Kidney tubule cell (primary cell): ENCODE results near the gene KRTCAP3.
"Not testable (repeated sequence)": the region's sequence is repeated elsewhere in the genome, so short reads cannot be mapped to it uniquely, and the experiment has no call there.

Experiments used
- DNase-seq: peaks from one replicate; pipeline ENCODE4 v3.0.0-alpha.2; 2018; ENCODE audit warnings: low spot score

KRTCAP3 gene, protein sequence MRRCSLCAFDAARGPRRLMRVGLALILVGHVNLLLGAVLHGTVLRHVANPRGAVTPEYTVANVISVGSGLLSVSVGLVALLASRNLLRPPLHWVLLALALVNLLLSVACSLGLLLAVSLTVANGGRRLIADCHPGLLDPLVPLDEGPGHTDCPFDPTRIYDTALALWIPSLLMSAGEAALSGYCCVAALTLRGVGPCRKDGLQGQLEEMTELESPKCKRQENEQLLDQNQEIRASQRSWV

DNA sequence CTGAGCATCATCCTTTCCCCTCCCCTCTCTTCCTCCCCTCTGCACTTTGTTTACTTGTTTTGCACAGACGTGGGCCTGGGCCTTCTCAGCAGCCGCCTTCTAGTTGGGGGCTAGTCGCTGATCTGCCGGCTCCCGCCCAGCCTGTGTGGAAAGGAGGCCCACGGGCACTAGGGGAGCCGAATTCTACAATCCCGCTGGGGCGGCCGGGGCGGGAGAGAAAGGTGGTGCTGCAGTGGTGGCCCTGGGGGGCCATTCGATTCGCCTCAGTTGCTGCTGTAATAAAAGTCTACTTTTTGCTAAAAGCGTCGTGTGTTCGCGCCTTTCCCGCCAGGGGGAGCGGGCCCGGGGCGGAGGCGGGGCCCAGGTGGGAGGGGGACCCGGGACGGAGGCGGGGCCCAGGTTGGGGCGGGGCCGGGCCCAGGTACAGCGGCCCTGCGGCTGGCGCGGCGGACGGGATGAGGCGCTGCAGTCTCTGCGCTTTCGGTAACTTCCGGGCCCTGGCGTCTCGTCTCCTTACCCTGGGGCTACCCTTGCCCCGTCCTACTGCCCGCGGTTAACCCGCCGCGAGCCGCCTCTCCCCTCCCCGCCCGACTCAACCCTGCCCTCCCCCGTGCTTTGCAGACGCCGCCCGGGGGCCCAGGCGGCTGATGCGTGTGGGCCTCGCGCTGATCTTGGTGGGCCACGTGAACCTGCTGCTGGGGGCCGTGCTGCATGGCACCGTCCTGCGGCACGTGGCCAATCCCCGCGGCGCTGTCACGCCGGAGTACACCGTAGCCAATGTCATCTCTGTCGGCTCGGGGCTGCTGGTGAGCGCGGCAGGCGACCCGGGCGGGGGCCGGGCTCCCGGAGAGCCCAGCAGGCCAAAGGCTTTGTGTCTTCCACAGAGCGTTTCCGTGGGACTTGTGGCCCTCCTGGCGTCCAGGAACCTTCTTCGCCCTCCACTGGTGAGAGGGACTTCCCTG is at the start of gene KRTCAP3:
KRTCAP3 (plus strand) TSS at position 424 of the 962 bp plus-strand sequence; CDS start at position 456, 32 bp downstream.
- DNase-seq: peak; percentile 64

DNA sequence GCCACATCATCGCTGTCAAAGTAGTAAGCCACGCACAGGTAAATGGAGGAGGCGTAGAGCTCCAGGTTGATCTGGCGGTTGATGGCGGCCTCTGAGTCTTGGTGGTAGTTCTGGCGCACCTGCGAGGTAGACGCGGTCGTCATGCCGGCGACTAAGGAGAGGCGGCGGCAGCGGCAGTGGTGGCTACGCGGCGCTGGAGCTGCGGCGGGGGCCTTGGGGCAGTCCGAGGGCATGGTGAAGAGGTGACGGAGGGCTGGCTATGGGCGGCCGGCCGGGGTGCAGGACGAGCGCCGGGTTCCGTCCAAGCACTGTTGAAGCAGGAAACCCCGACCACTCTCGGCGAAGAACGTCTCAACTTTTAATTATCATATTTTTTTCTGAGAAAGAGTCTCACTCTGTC is 49.0 kb upstream of the KRTCAP3 start:
- DNase-seq: no peak

DNA sequence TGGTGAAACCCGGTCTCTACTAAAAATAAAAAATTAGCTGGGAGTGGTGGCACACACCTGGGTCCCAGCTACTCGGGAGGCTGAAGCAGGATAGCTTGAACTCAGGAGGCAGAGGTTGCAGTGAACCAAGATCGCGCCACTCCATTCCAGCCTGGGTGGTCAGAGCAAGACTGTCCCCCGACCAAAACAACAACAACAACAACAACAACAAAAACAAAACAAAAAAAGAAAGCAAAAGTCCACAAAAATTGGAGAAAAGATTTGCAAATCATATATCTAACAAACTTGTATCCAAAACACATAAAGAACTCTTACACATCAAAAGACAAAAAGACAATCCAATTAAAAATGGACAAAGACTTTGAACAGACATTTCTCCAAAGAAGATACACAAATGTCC is 43.2 kb upstream of the KRTCAP3 start:
- no peak for DNase-seq

DNA sequence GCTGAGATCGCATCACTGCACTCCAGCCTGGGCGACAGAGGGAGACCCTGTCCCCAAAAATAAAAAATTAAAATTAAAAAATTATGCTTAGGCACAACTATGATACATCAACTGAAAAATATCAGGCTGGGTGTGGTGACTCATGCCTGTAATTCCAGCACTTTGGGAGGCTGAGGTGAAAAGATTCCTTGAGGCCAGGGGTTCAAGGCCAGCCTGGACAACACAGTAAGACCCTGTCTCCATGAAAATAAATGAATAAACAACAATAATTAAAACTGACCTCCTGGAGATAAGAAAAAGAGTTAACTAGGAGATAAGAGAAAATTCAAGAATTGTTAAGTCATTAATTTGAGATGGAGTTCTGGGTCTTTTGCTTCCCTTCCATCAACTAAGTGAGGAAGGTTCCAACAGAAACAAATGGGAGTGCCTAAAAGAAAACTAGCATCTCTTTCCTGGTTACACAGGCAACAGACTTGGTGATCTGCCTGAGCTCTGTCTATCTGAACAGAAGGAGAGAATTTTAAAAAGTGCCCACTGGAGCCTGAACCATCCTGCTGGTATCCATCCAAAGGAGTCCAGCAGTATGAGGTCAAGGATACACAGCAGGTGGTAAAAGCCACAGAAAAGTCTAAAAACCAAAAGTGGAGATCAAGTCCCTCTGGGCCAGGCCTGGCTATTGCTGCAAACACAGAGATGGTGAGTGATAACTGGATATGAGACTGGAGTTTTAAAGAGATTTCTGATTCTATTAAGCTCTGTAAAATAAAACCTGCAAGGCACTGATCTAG is 41.6 kb upstream of the KRTCAP3 start:
- no peak for DNase-seq

DNA sequence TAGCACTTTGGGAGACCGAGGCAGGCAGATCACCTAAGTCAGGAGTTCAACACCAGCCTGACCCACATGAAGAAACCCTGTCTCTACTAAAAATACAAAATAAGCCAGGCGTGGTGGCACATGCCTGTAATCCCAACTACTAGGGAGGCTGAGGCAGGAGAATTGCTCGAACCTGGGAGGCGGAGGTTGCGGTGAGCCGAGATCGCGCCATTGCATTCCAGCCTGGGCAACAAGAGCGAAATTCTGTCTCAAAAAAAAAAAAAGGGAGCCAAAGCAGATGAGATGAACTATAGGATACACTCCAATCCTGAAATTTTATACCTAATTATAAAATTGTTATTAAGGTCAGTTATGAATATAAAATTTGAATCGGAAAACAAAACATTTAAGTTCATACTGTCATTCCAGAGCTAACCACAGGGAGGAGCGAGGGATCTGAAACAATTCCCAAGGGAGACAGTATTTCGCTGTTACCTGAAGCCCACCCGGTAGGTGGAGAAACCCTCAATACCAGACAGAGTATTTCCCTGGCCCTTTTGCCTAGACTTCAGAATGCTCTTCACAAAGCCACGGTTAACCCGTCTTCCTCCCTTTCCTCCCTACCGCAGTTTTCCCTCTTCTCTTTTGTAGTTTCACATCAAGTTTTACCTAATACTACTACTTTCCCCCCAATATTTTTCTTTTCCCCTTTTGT is 34.2 kb upstream of the KRTCAP3 start:
- peak; percentile 63 for DNase-seq

DNA sequence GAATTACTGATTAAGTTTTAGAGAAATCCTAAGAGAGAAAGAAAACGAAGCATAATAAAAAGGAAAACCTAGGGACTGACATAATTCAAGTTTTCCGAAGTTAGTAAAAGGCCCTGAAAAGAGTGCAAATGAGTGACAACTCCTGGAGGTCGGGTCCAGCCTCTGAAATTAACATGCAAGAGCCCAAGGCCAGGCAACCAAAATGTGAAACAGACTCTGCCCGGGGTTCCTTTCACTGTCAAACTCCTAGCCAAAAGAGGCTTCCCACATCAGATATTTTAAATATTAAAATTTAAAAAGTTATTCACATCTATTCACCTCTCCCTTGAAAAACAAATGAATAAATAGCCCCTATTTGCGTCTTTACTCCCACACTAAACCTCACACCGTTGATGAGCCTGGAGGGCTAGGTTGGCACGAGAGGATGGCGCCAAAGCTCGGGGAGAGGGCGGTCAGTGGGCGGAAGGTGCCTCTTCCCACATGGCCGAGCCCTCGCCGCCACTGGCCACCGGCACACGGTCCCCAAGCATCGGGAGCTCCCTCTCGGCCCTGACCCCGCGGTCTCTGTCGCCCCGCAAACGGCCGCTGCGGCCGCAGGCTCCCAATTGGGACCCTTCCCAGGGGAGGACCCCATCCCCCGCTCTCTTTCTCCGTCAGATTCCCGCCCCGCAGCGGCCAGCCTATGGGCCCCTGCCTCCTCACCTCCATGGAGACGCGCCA is 33.4 kb upstream of the KRTCAP3 start:
- DNase-seq: peak; percentile 16

DNA sequence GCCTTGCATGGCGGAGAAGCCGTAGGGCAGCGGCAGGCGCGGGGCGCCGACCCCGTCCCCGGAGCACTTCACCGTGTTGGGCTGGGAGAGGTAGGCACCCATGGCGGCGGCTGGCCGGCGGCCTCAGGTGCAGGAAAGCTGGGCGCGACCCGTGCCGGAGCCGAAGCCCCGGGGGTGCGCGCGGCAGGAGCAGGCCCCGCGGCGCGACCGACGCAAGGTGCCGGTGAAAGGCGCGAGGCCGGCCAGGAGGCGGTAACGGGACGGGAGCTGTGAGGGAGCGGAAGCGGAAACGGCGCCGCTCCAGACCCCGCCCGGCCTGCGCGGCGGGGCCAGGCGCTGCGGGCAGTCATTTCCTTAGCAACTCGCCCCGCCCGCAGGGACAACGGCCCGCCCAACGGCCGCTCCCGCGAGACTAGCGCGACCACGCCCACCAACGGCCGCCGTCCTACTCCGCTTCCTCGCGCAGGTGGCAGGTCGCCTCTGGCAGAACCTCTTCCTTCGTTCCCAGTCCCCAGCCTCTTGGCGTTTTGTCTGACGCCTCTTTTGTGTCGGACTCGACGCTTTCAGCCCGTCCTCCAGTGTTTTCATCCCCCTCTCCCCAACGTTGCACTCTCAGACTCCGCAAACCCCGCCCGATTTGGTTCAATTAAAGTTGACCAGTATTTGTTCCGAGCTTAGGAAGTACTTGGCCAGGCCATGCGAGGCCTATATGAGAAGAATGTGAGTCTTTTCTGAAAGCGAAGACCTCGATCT is 32.7 kb upstream of the KRTCAP3 start, which contains the start of gene PPM1G:
PPM1G (minus strand) TSS at position 271 of the 753 bp plus-strand sequence; CDS start at position 102, 169 bp downstream.
- DNase-seq: peak; percentile 95

DNA sequence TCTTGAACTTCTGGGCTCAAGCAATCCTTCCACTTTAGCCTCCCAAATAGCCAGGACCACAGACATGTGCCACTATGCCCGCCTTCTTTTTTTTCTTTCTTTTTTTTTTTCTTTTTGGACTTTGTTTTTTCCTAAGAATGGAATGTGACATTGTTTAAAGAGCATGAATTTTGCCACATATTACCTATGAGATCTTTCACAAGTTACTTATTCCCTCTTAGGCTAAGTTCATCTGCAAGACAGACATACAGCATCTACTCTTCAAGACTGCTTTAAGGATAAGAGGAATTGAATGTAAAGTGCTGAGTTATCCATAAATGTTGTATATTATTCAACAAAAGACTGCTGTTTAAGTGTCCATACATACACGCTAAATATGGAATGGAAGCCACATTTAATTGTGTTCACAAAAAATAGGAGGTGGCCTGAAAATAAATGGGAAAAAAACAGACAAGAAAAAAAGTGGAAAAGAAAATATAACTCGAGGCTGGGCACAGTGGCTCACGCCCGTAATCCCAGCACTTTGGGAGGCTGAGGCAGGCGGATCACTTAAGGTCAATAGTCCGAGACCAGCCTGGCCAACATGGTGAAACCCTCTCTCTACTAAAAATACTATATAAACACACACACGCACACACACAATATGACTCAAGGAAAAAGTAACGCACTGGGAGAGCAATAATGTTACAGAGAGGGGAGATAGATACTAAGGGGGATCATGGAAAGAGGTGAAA is 29.6 kb upstream of the KRTCAP3 start:
- no peak for DNase-seq

DNA sequence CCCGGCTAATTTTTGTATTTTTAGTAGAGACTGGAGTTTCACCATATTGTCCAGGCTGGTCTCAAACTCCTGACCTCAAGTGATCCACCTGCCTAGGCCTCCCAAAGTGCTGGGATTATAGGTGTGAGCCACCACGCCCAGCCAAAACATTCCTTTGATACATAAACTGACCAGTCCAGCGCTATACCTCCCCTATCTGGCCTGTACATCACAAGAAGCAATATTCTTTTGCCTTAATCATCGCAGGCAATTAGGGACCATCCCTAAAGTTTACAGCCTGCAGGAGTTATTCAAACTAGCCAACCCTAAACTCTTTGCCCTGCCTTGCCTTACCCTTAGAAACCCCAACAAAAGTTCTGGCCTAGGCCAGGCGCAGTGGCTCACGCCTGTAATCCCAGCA is 26.0 kb upstream of the KRTCAP3 start:
- no peak for DNase-seq

DNA sequence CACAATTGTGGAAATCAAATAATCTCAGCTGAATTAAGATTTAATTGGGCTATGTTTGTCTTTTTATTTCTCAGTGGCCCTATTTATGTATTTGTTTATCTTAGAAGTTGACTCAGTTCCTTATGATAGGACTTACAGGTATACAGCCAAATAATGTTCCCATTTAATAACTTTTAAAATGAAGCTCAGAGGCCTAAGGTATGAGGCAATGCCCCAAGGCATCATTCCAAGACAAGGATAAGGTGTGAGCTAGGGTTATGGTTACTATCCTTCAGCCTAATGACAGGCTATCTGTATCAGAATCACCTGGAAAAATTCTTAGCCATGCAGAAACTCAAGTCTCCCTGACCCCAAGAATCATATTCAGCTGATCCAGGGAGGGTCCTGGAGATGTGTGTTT is 21.2 kb upstream of the KRTCAP3 start:
- DNase-seq: no peak

DNA sequence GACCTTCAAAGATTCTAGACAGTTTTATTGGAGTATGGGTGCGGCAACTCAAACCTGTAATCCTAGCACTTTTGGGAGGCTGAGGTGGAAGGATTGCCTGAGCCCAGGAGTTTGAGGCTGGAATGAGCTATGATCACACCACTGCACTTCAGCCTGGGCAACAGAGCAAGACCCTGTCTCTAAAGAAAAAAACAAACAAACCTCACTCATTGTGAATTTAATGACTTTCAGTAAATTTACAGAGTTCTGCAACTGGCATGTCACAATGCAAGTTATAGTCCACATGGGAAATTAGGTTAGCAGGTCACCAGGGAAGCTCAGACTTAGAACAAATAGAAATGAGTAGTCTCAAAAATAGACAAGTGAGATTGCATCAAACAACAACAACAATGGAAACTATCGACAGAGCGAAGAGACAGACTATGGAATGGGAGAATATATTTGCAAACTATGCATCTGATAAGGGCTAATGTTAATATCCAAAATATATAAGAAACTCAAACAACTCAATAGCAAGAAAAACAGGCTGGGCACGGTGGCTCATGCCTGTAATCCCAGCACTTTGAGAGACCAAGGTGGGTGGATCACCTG is 20.4 kb upstream of the KRTCAP3 start:
- DNase-seq: no peak

DNA sequence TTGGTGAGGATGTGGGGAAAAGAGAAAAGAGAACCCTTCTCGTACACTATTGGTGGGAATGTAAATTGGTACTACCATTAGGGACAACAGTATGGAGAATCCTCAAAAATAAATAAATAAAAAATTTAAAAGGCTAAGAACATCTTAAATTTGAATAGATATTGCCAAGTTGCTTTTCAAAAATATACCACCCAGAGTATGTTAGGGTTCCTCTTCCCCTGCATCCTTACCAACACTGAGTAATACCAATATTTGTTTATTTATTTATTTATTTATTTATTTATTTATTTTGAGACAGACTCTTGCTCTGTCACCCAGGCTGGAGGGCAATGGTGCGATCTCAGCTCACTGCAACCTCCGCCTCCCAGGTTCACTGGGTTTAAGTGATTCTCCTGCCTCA is 19.2 kb upstream of the KRTCAP3 start:
- DNase-seq: no peak

DNA sequence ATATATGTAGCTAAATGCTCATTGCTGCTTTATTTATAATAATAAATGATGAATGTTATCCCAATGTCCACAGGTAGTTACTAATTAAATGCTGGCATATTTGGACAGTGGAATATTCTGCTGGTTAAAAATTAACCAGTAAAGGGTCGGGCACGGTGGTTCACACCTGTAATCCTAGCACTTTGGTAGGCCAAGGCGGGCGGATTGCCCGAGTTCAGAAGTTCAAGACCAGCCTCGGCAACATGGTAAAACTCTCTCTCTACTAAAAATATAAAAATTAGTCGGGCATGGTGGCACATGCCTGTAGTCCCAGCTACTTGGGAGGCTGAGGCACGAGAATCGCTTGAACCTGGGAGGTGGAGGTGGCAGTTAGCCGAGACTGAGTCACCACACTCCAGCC is 17.1 kb upstream of the KRTCAP3 start:
- DNase-seq: not testable (repeated sequence)

DNA sequence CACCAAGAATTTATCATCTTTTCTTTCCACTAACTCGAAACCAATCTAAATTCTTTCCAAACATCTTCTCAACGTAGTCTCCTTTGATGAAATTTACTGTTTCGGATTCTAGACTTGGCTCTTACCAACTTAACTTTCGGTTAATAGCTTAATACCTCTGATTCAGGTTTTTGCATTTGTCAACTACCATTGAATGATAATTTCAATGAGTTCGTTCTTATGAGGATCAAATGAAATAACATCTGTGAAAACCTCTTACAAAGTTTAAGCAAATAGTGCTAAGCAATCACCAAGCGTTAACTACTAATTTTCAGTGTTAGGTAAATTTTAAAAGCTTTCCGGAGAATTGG is 14.3 kb upstream of the KRTCAP3 start:
- no peak for DNase-seq

DNA sequence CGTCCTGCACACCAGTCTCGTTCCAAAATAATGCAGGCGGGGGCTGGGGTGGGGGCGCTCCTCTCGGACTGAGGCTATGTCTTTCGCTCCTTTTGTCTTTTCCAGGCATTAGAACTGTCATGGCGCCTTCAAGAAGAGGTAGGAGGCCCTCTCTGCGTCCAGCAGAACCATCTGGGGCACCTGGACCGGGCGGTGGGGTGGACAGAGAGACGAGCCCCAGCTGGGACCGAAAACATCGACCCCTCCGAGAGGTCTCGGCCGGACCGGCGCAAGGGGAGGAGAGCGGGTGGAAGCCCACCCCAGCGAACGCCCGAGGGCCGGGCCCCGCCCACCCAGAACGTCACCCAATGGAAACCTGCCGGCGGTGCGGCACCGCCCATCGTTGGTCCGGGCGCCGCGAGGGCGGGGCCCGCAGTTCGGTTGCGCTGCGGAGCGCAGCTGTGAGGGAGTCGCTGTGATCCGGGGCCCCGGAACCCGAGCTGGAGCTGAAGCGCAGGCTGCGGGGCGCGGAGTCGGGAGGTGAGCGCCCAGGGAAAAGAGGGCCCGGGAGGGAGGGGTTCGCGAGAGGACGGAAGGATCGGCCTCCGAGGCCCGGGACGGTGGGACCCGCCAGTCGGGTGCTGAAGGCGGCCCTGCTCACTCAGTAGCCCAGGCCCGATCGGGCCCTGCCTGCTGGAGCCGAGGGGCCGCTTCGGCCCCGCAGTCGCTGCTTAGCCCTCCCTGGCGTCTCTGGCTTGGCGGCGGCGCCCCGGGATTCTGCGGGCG is 13.8 kb upstream of the KRTCAP3 start, which contains the start of gene NRBP1:
NRBP1 (plus strand) TSS at position 419 of the 765 bp plus-strand sequence. CDS start 4,643 bp downstream, outside the sequence.
- DNase-seq: peak; percentile 90

DNA sequence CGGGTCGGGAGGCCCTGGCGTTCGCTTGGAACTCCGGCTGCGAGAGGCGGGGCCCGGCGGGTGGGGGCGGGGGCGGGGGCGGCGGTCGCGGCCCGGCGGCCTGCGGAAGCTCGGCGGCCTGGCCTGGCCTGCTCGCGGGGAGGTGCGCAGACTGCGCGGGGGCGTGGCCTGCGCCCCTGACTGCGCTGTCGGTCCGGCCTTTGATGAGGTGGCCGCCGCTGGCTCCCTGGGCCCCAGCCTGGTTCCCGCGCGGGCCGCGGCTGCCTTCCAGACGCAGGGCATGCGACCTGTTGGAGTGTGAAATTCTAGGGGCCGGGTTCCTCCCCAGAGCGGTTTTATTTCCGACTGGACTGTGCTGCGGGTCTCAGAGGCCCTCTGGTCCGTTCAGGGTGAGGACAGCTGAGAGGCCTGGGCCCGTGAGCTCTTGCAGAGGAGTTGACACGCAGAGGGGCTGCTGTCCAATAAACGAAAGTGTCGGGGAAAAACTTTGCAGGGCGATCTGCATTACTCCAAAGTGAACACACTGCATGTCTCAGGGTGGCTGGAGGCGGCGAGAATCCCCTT is 13.1 kb upstream of the KRTCAP3 start:
- DNase-seq: peak; percentile 91

DNA sequence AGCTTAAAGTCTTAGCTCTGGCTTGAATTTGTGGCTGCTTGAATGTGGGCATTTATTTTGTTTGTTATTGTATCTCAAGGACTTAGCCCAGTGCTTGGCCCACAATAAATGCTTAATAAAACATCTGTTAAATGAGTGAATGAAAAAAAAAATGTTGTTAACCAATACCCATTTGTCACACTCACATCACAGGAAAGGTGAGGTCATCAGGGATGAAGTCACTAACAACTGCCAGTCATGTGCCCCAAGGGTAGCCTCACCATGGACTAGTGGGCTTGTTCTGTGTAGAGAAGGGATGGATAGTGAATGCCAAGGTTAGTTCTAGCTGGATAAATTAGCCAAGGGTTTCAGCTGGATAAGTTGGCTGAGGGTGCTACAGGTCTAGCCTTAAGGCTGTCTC is 10.8 kb upstream of the KRTCAP3 start:
- peak; percentile 83 for DNase-seq

DNA sequence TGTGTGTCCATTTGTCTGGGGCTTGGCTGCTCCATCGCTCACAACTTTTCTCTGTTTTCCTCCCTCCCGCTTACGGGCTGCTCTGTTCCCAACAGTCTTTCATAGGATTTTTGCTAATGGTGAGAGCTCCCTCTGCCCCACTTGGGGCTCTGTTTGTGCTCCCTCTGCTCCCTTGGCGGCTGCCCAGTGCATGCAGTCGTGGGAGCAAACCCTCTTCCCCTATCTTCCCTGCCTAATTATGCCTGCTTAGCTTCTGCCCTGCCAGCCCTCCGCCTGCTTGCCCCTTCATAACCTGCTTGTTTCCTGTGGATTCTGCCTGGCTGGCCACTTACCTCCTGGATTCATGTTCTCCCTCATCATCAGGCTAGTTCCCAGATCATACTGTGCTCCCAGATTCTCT is 6.6 kb upstream of the KRTCAP3 start:
- no peak for DNase-seq
